HEK293 (cell line): Measurements from ENCODE around the gene GALNT2.
A peak's percentile ranks its signal among the peaks of the same experiment; 100 is the strongest.

ENCODE experiments used
- CTCF ChIA-PET: fragments of 350-600 bp; formaldehyde crosslinking; extraction: SDS; loops from one replicate; lab custom pipeline; 2021; ENCODE audit warnings: antibody characterized with exemption; lab: Yijun Ruan, JAX
- POLR2A ChIA-PET: fragments of 300-600 bp; formaldehyde crosslinking; extraction: SDS; loops from one replicate; lab custom pipeline; 2020; ENCODE audit warnings: antibody characterized with exemption, inconsistent platforms; lab: Yijun Ruan, JAX
- H3K27ac ChIP-seq: fragments of 200-500 bp; sonication (Bioruptor generic); 2 replicates; pipeline ENCODE4 v1.5.1; 2014; ENCODE audit warnings: low read depth, low read length, control low read depth, inconsistent platforms; ENCODE audit errors: extremely low read depth
- H3K36me3 ChIP-seq, 2 experiments: fragments of 200-500 bp in 1 of 2; sonication (Bioruptor generic) in 1 of 2; 1 replicate in 1 of 2; 2 replicates in 1 of 2; pipeline ENCODE4 v1.5.1; 2014 to 2017; ENCODE audit warnings: inconsistent platforms in 2 of 2, low read length in 2 of 2; ENCODE audit not compliant: control insufficient read depth in 2 of 2, insufficient read depth in 1 of 2
- H3K4me1 ChIP-seq: fragments of 200-500 bp; sonication (Bioruptor generic); 2 replicates; pipeline ENCODE4 v1.5.1; 2014; ENCODE audit warnings: mild to moderate bottlenecking, low read length, inconsistent platforms; ENCODE audit not compliant: control insufficient read depth, insufficient read depth
- H3K4me3 ChIP-seq: 2 replicates; pipeline ENCODE4 v1.5.1; 2011; ENCODE audit warnings: low read depth, mild to moderate bottlenecking, control low read depth, low read length, moderate library complexity
- H3K9me3 ChIP-seq: fragments of 200-500 bp; sonication (Bioruptor generic); 2 replicates; pipeline ENCODE4 v1.5.1; 2014; ENCODE audit warnings: low read depth, low read length, inconsistent platforms; ENCODE audit not compliant: control insufficient read depth, insufficient read depth
- AEBP2 ChIP-seq: fragments of 450-650 bp; formaldehyde crosslinking; IDR thresholded peaks from 2 replicates; pipeline ENCODE4 v1.5.1; 2016; ENCODE audit warnings: missing biosample characterization, missing genetic modification characterization, borderline replicate concordance
- PRDM1 ChIP-seq: fragments of 450-650 bp; formaldehyde crosslinking; IDR thresholded peaks from 2 replicates; pipeline ENCODE4; 2016; ENCODE audit warnings: missing biosample characterization, missing genetic modification characterization
- ZFP41 ChIP-seq: fragments of 450-650 bp; formaldehyde crosslinking; IDR thresholded peaks from 2 replicates; pipeline ENCODE4 v1.5.1; 2016; ENCODE audit warnings: missing biosample characterization, missing genetic modification characterization, borderline replicate concordance
- ZNF121 ChIP-seq: fragments of 450-650 bp; formaldehyde crosslinking; IDR thresholded peaks from 2 replicates; pipeline ENCODE4 v1.5.1; 2016; ENCODE audit warnings: missing biosample characterization, missing genetic modification characterization
- ZNF175 ChIP-seq: fragments of 450-650 bp; formaldehyde crosslinking; IDR thresholded peaks from 2 replicates; pipeline ENCODE4 v1.5.1; 2016; ENCODE audit warnings: missing biosample characterization, missing genetic modification characterization
- ZNF19 ChIP-seq: fragments of 450-650 bp; formaldehyde crosslinking; IDR thresholded peaks from 2 replicates; pipeline ENCODE4; 2016; ENCODE audit warnings: missing biosample characterization, missing genetic modification characterization, low read depth
- ZNF239 ChIP-seq: fragments of 450-650 bp; formaldehyde crosslinking; IDR thresholded peaks from 2 replicates; pipeline ENCODE4 v1.5.1; 2016; ENCODE audit warnings: missing biosample characterization, missing genetic modification characterization
- ZNF350 ChIP-seq: fragments of 450-650 bp; formaldehyde crosslinking; IDR thresholded peaks from 2 replicates; pipeline ENCODE4 v1.5.0; 2017; ENCODE audit warnings: missing biosample characterization, mild to moderate bottlenecking, missing genetic modification characterization
- ZNF423 ChIP-seq: fragments of 450-650 bp; formaldehyde crosslinking; IDR thresholded peaks from 2 replicates; pipeline ENCODE4 v1.5.1; 2016; ENCODE audit warnings: missing biosample characterization, missing genetic modification characterization
- ZNF433 ChIP-seq: fragments of 450-650 bp; formaldehyde crosslinking; IDR thresholded peaks from 2 replicates; pipeline ENCODE4 v1.5.1; 2016; ENCODE audit warnings: missing biosample characterization, missing genetic modification characterization, low read depth
- ZNF473 ChIP-seq: fragments of 450-650 bp; formaldehyde crosslinking; IDR thresholded peaks from 2 replicates; pipeline ENCODE4 v1.5.1; 2017; ENCODE audit warnings: missing biosample characterization, missing genetic modification characterization
- ZNF488 ChIP-seq: fragments of 450-650 bp; formaldehyde crosslinking; IDR thresholded peaks from 2 replicates; pipeline ENCODE4 v1.5.1; 2016; ENCODE audit warnings: missing biosample characterization, missing genetic modification characterization
- ZNF629 ChIP-seq: fragments of 450-650 bp; formaldehyde crosslinking; IDR thresholded peaks from 2 replicates; pipeline ENCODE4 v1.5.1; 2017; ENCODE audit warnings: missing biosample characterization, missing genetic modification characterization
- ZNF639 ChIP-seq: fragments of 450-650 bp; formaldehyde crosslinking; IDR thresholded peaks from 2 replicates; pipeline ENCODE4 v1.5.1; 2016; ENCODE audit warnings: missing biosample characterization, missing genetic modification characterization
- ZNF654 ChIP-seq: fragments of 450-650 bp; formaldehyde crosslinking; IDR thresholded peaks from 2 replicates; pipeline ENCODE4 v1.5.1; 2016; ENCODE audit warnings: low read depth, missing biosample characterization, missing genetic modification characterization
- ZSCAN30 ChIP-seq: fragments of 450-650 bp; IDR thresholded peaks from 2 replicates; pipeline ENCODE4 v1.5.1; 2018; ENCODE audit warnings: missing biosample characterization, mild to moderate bottlenecking, missing genetic modification characterization, moderate library complexity
- TF ChIP-seq, protein P1 (sequence below): fragments of 450-650 bp; formaldehyde crosslinking; conservative IDR thresholded peaks from 2 replicates; pipeline ENCODE4 v1.5.1; 2016; ENCODE audit warnings: low read depth, missing biosample characterization, missing genetic modification characterization
- TF ChIP-seq, protein P2 (sequence below): fragments of 450-650 bp; IDR thresholded peaks from 2 replicates; pipeline ENCODE4 v1.5.1; 2018; ENCODE audit warnings: missing biosample characterization, mild to moderate bottlenecking, missing genetic modification characterization
- TF ChIP-seq, protein P3 (sequence below): fragments of 450-650 bp; formaldehyde crosslinking; IDR thresholded peaks from 2 replicates; pipeline ENCODE4 v1.5.1; 2017; ENCODE audit warnings: missing biosample characterization, missing genetic modification characterization

Gene GALNT2

DNA sequence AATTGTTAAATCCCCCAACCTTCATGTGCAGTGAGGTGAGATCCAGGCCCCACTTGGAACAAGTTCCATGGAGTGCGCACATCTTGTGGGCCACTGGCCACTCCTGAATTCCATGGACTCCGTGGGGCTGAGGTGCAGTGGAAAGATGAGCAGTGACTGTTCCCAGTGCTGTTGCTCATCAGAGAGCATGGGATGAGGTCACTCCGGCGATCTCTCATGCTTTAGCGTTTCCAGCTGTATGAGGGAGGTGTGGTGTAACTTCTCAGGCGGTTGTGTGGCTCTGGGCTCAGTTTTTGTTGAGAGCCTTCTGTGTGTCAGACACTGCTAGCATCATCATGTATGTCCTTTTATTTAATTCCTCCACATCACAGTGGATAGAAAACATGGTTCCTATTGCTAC, 96.2 kb downstream of the GALNT2 start:
- Histone ChIP-seq H3K36me3 (no peaks in the 10 kb centered on the region), H3K9me3 (no peaks in the 10 kb centered on the region), H3K27ac (no peak overlapping the region), H3K4me1 (peaks cover 9% of the 10 kb centered on the region), H3K4me3 (no peak overlapping the region)
- ChIA-PET POLR2A (no interaction called here), CTCF (interaction anchor here (0.8 to 1.5 kb wide), 3 partner anchors 42 to 319 kb away, joined by 3 to 4 read pairs (median 3); no protein-coding TSS in a partner anchor)
- 0 out of 2 replicates have a peak, but pooled peaks have one; percentile 24 for TF ChIP-seq ZNF629 (tag by site-specific recombination)
- TF ChIP-seq ZNF175, result no peak

- Histone ChIP-seq H3K4me1 (peaks cover 5% of the 10 kb centered on the region), H3K27ac (no peak overlapping the region), H3K36me3 (no peaks in the 10 kb centered on the region), H3K4me3 (no peak overlapping the region), H3K9me3 (no peaks in the 10 kb centered on the region)
- TF ChIP-seq, protein P1, sequence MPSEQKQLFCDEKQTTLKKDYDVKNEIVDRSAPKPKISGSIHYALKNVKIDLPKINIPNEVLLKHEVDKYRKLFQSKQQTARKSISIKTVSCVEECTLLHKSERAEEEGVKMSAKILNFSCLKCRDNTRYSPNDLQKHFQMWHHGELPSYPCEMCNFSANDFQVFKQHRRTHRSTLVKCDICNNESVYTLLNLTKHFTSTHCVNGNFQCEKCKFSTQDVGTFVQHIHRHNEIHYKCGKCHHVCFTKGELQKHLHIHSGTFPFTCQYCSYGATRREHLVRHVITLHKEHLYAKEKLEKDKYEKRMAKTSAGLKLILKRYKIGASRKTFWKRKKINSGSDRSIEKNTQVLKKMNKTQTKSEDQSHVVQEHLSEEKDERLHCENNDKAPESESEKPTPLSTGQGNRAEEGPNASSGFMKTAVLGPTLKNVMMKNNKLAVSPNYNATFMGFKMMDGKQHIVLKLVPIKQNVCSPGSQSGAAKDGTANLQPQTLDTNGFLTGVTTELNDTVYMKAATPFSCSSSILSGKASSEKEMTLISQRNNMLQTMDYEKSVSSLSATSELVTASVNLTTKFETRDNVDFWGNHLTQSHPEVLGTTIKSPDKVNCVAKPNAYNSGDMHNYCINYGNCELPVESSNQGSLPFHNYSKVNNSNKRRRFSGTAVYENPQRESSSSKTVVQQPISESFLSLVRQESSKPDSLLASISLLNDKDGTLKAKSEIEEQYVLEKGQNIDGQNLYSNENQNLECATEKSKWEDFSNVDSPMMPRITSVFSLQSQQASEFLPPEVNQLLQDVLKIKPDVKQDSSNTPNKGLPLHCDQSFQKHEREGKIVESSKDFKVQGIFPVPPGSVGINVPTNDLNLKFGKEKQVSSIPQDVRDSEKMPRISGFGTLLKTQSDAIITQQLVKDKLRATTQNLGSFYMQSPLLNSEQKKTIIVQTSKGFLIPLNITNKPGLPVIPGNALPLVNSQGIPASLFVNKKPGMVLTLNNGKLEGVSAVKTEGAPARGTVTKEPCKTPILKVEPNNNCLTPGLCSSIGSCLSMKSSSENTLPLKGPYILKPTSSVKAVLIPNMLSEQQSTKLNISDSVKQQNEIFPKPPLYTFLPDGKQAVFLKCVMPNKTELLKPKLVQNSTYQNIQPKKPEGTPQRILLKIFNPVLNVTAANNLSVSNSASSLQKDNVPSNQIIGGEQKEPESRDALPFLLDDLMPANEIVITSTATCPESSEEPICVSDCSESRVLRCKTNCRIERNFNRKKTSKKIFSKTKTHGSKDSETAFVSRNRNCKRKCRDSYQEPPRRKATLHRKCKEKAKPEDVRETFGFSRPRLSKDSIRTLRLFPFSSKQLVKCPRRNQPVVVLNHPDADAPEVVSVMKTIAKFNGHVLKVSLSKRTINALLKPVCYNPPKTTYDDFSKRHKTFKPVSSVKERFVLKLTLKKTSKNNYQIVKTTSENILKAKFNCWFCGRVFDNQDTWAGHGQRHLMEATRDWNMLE (tag by site-specific recombination), result no peak
- TF ChIP-seq ZFP41 (tag by site-specific recombination) (no peak), ZNF488 (tag by site-specific recombination) (no peak), ZNF433 (no peak), ZNF239 (tag by site-specific recombination) (no peak), ZNF121 (tag by site-specific recombination) (no peak), ZSCAN30 (tag by site-specific recombination) (no peak), ZNF639 (tag by site-specific recombination) (no peak), AEBP2 (tag by site-specific recombination) (no peak), ZNF473 (tag by site-specific recombination) (no peak), ZNF19 (no peak), ZNF350 (tag by site-specific recombination) (no peak), PRDM1 (tag by site-specific recombination) (no peak), ZNF423 (tag by site-specific recombination) (no peak), ZNF654 (tag by site-specific recombination) (no peak)
- TF ChIP-seq, protein P2, sequence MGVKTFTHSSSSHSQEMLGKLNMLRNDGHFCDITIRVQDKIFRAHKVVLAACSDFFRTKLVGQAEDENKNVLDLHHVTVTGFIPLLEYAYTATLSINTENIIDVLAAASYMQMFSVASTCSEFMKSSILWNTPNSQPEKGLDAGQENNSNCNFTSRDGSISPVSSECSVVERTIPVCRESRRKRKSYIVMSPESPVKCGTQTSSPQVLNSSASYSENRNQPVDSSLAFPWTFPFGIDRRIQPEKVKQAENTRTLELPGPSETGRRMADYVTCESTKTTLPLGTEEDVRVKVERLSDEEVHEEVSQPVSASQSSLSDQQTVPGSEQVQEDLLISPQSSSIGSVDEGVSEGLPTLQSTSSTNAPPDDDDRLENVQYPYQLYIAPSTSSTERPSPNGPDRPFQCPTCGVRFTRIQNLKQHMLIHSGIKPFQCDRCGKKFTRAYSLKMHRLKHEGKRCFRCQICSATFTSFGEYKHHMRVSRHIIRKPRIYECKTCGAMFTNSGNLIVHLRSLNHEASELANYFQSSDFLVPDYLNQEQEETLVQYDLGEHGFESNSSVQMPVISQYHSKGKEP (tag by site-specific recombination), result no peak
- TF ChIP-seq, protein P3, sequence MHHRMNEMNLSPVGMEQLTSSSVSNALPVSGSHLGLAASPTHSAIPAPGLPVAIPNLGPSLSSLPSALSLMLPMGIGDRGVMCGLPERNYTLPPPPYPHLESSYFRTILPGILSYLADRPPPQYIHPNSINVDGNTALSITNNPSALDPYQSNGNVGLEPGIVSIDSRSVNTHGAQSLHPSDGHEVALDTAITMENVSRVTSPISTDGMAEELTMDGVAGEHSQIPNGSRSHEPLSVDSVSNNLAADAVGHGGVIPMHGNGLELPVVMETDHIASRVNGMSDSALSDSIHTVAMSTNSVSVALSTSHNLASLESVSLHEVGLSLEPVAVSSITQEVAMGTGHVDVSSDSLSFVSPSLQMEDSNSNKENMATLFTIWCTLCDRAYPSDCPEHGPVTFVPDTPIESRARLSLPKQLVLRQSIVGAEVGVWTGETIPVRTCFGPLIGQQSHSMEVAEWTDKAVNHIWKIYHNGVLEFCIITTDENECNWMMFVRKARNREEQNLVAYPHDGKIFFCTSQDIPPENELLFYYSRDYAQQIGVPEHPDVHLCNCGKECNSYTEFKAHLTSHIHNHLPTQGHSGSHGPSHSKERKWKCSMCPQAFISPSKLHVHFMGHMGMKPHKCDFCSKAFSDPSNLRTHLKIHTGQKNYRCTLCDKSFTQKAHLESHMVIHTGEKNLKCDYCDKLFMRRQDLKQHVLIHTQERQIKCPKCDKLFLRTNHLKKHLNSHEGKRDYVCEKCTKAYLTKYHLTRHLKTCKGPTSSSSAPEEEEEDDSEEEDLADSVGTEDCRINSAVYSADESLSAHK (tag by site-specific recombination), result no peak
- POLR2A ChIA-PET, result no interaction called here
- CTCF ChIA-PET, result interaction anchor here (0.8 to 1.5 kb wide), 3 partner anchors 43 to 319 kb away, joined by 3 to 4 read pairs (median 3); no protein-coding TSS in a partner anchor
Observed at GRCh38 chr1:230163719-230164118, 96.7 kb downstream of the GALNT2 start.
